Mesangial cell (primary cell): ENCODE data around the gene SLC35F2. TPM values are rescaled to one million over a fixed set of nuclear protein-coding genes. Genes with fewer than 3 reads are reported as not detected.

Experiments
- total RNA-seq: library from RNA; depleted of rRNA; stranded (reverse); fragments of >200 nt; gene quantifications from 2 replicates; pipeline ENCODE4 v1.2.3, GENCODE V29; 2015

Gene SLC35F2
- 29.9 and 50.4 TPM in 2 replicates for total RNA-seq

GRCh38 chr11:107858217-107859070 lies at the start of gene SLC35F2:
SLC35F2 (minus strand) TSS chr11:107858787; CDS start chr11:107858767, 20 bp downstream.

Other genes starting within 250 kb of the SLC35F2 start
- 0.16 and 0.38 TPM in 2 replicates for gene SLN, start 146.7 kb downstream of the SLC35F2 start, total RNA-seq
- 0.16 TPM in 1 of 2 replicates, not detected in the other for gene RAB39A, start 69.7 kb upstream of the SLC35F2 start, total RNA-seq
- gene CUL5, start 150.1 kb upstream of the SLC35F2 start, total RNA-seq, result 17.5 and 26.9 TPM in 2 replicates